Gastrocnemius medialis (tissue), 4 donors: ENCODE measurements around the gene RAD51B. TPM values are rescaled to one million over a fixed set of nuclear protein-coding genes. Genes with fewer than 3 reads are reported as not detected.

ENCODE experiments used
- ATAC-seq, 2 donors: fragments of 150-250 bp; one replicate each; pipeline ENCODE4 v1.9.1; 2016
- DNase-seq, 2 donors: peaks; one replicate each; pipeline ENCODE4 v3.0.0-alpha.2; 2019
- H3K27ac ChIP-seq, 4 donors: fragments of 200-600 bp; sonication (generic); 1 replicate in 1 of 4; 2 replicates in 3 of 4; pipeline ENCODE4 v1.5.1; 2016 to 2018; ENCODE audit warnings: mild to moderate bottlenecking in 2 of 4, moderate library complexity in 1 of 4
- H3K27me3 ChIP-seq, 3 donors: fragments of 200-600 bp; sonication (generic) in 2 of 3; 1 replicate in 1 of 3; 2 replicates in 2 of 3; pipeline versions ENCODE4 v1.5.1 to v1.6.0; 2016 to 2019; ENCODE audit warnings: mild to moderate bottlenecking in 1 of 3, moderate library complexity in 1 of 3
- H3K36me3 ChIP-seq, 2 donors: fragments of 200-600 bp; sonication (generic) in 1 of 2; one replicate each; pipeline ENCODE4 v1.5.1; 2017 to 2018
- H3K4me1 ChIP-seq, 2 donors: fragments of 200-600 bp; sonication (generic) in 1 of 2; one replicate each; pipeline ENCODE4 v1.5.1; 2016 to 2017; ENCODE audit warnings: mild to moderate bottlenecking in 2 of 2
- H3K4me3 ChIP-seq, 4 donors: fragments of 200-600 bp; sonication (generic) in 3 of 4; 1 replicate in 1 of 4; 2 replicates in 3 of 4; pipeline ENCODE4 v1.5.1; 2016 to 2019; ENCODE audit warnings: mild to moderate bottlenecking in 2 of 4
- H3K9me3 ChIP-seq, 3 donors: fragments of 200-600 bp; sonication (generic) in 2 of 3; 1 replicate in 1 of 3; 2 replicates in 2 of 3; pipeline ENCODE4 v1.5.1; 2016 to 2019
- POLR2A ChIP-seq, 2 donors: fragments of 450-650 bp; IDR thresholded peaks; one replicate each; pipeline ENCODE4 v1.6.1; 2017; ENCODE audit warnings: antibody characterized with exemption in 2 of 2, mild to moderate bottlenecking in 2 of 2, moderate library complexity in 2 of 2
- in situ Hi-C, 4 donors: fragments of 200-750 bp; cut with MboI; loops; one replicate each; pipeline versions ENCODE4 v1.15.0 to v1.8.0; 2017; ENCODE audit warnings: low sequenced_read_pairs in 4 of 4
- intact Hi-C: fragments of 100-400 bp; cut with DNase I; formaldehyde crosslinking; loops from one replicate; pipeline ENCODE4 v1.15.1; 2023; ENCODE audit warnings: low total_unique reads
- total RNA-seq, 4 donors: library from RNA; depleted of rRNA; stranded (reverse); fragments of >200 nt; gene quantifications; one replicate each; pipeline versions ENCODE4 v1.1.0 to v1.2.3, GENCODE V29; 2016
- TF ChIP-seq, protein P1 (sequence below), 5 experiments: fragments of 450-650 bp in 3 of 5; fragments of 200-600 bp in 2 of 5; sonication (generic) in 2 of 5; IDR thresholded peaks in 4 of 5; conservative IDR thresholded peaks in 1 of 5; 1 replicate in 4 of 5; 2 replicates in 1 of 5; pipeline ENCODE4 v1.5.1; 2016 to 2019; ENCODE audit warnings: antibody characterized with exemption in 5 of 5, mild to moderate bottlenecking in 3 of 5, moderate library complexity in 3 of 5

The RAD51B gene
- total RNA-seq, 4 donors from 2014 or later: 1.6 to 3.3 (median 2.4) TPM

- Histone ChIP-seq H3K4me3 (no peak overlapping the region), H3K27me3 (no peaks in the 10 kb centered on the region), H3K9me3 (no peaks in the 10 kb centered on the region), H3K36me3 (no peaks in the 10 kb centered on the region), H3K4me1 (peaks cover 10 to 19% of the 10 kb centered on the region in 2 donors), H3K27ac (peak overlapping the region in 1 of 4 donors; percentile 58)
- intact Hi-C loops: no loop called here
- DNase-seq (no peak), ATAC-seq (no peak)
- in situ Hi-C loops: no loop called here
- TF ChIP-seq, protein P1, sequence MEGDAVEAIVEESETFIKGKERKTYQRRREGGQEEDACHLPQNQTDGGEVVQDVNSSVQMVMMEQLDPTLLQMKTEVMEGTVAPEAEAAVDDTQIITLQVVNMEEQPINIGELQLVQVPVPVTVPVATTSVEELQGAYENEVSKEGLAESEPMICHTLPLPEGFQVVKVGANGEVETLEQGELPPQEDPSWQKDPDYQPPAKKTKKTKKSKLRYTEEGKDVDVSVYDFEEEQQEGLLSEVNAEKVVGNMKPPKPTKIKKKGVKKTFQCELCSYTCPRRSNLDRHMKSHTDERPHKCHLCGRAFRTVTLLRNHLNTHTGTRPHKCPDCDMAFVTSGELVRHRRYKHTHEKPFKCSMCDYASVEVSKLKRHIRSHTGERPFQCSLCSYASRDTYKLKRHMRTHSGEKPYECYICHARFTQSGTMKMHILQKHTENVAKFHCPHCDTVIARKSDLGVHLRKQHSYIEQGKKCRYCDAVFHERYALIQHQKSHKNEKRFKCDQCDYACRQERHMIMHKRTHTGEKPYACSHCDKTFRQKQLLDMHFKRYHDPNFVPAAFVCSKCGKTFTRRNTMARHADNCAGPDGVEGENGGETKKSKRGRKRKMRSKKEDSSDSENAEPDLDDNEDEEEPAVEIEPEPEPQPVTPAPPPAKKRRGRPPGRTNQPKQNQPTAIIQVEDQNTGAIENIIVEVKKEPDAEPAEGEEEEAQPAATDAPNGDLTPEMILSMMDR (IDR thresholded peaks at IDR 0.05 in 4 of 5, conservative IDR thresholded peaks at IDR 0.05 in 1 of 5): no peak
- TF ChIP-seq POLR2A (IDR thresholded peaks at IDR 0.05): no peak
Observed at GRCh38 chr14:67977434-67978034, 158.0 kb downstream of the RAD51B start.

GRCh38 chr14:67978749-67979148, 159.2 kb downstream of the RAD51B start:
- no peak for TF ChIP-seq POLR2A (IDR thresholded peaks at IDR 0.05)
- TF ChIP-seq, protein P1 (IDR thresholded peaks at IDR 0.05 in 4 of 5, conservative IDR thresholded peaks at IDR 0.05 in 1 of 5): no peak
- DNase-seq: no peak
- in situ Hi-C loops (no loop called here), intact Hi-C loops (no loop called here)
- no peaks in the 10 kb centered on the region for H3K27me3 ChIP-seq
- no peak overlapping the region for H3K27ac ChIP-seq
- no peak overlapping the region for H3K4me3 ChIP-seq
- ATAC-seq: no peak
- H3K9me3 ChIP-seq: no peaks in the 10 kb centered on the region
- H3K4me1 ChIP-seq: peaks cover 7 to 17% of the 10 kb centered on the region in 2 donors
- H3K36me3 ChIP-seq: no peaks in the 10 kb centered on the region

GRCh38 chr14:67982711-67983608, 163.4 kb downstream of the RAD51B start:
- ATAC-seq: no peak
- in situ Hi-C loops (no loop called here), intact Hi-C loops (no loop called here)

GRCh38 chr14:67984274-67984673, 164.7 kb downstream of the RAD51B start:
- H3K27me3 ChIP-seq: no peaks in the 10 kb centered on the region
- intact Hi-C loops (no loop called here), in situ Hi-C loops (no loop called here)
- H3K4me3 ChIP-seq: no peak overlapping the region
- no peak for DNase-seq
- no peaks in the 10 kb centered on the region for H3K9me3 ChIP-seq
- no peak overlapping the region for H3K27ac ChIP-seq
- TF ChIP-seq, protein P1 (IDR thresholded peaks at IDR 0.05 in 4 of 5, conservative IDR thresholded peaks at IDR 0.05 in 1 of 5): no peak
- no peak for TF ChIP-seq POLR2A (IDR thresholded peaks at IDR 0.05)
- no peak for ATAC-seq
- no peaks in the 10 kb centered on the region for H3K36me3 ChIP-seq
- peaks cover 0 to 8% of the 10 kb centered on the region in 2 donors for H3K4me1 ChIP-seq

More at GRCh38 chr14:67982711-67983608, 163.4 kb downstream of the RAD51B start:
- Histone ChIP-seq H3K9me3 (no peaks in the 10 kb centered on the region), H3K36me3 (no peaks in the 10 kb centered on the region), H3K27ac (no peak overlapping the region), H3K27me3 (no peaks in the 10 kb centered on the region), H3K4me1 (peaks cover 0 to 14% of the 10 kb centered on the region in 2 donors), H3K4me3 (no peak overlapping the region)
- no peak for TF ChIP-seq POLR2A (IDR thresholded peaks at IDR 0.05)
- TF ChIP-seq, protein P1 (IDR thresholded peaks at IDR 0.05 in 4 of 5, conservative IDR thresholded peaks at IDR 0.05 in 1 of 5): no peak
- DNase-seq: no peak
